Mammary epithelial cell (primary cell): ENCODE measurements around the gene CALN1.

Experiments
- CTCF ChIP-seq, 2 donors: IDR thresholded peaks in 1 of 2; conservative IDR thresholded peaks in 1 of 2; 2 replicates each; pipeline ENCODE4 v1.5.1; 2011 to 2012; ENCODE audit warnings: inconsistent platforms in 2 of 2, low read length in 2 of 2, mild to moderate bottlenecking in 2 of 2, control low read depth in 1 of 2, low read depth in 1 of 2; ENCODE audit not compliant: insufficient read depth in 1 of 2; ENCODE audit errors: extremely low read depth in 1 of 2
- EZH2 ChIP-seq: IDR thresholded peaks from 2 replicates; pipeline ENCODE4 v1.6.1; 2012; ENCODE audit warnings: low read length, inconsistent platforms, borderline replicate concordance

GRCh38 chr7:71991586-71991985 lies 420.6 kb downstream of the CALN1 start:
- TF ChIP-seq CTCF (conservative IDR thresholded peaks at IDR 0.05 in 1 of 2, IDR thresholded peaks at IDR 0.05 in 1 of 2; ENCODE audit: extremely low read depth in 1 of 2, insufficient read depth in 1 of 2, low read depth in 1 of 2, low read length in 2 of 2) (no peak), EZH2 (no peak)
